DMS79 treated with DMSO at 0.1 percent for 48 hours (cell line): ENCODE data around the gene CRKL.
"Not testable (repeated sequence)": the region's sequence is repeated elsewhere in the genome, so short reads cannot be mapped to it uniquely, and the experiment has no call there.

Source experiments
- DNase-seq: peaks from one replicate; lab custom pipeline; 2025; lab: John Stamatoyannopoulos, UW

The CRKL gene, protein sequence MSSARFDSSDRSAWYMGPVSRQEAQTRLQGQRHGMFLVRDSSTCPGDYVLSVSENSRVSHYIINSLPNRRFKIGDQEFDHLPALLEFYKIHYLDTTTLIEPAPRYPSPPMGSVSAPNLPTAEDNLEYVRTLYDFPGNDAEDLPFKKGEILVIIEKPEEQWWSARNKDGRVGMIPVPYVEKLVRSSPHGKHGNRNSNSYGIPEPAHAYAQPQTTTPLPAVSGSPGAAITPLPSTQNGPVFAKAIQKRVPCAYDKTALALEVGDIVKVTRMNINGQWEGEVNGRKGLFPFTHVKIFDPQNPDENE

DNA sequence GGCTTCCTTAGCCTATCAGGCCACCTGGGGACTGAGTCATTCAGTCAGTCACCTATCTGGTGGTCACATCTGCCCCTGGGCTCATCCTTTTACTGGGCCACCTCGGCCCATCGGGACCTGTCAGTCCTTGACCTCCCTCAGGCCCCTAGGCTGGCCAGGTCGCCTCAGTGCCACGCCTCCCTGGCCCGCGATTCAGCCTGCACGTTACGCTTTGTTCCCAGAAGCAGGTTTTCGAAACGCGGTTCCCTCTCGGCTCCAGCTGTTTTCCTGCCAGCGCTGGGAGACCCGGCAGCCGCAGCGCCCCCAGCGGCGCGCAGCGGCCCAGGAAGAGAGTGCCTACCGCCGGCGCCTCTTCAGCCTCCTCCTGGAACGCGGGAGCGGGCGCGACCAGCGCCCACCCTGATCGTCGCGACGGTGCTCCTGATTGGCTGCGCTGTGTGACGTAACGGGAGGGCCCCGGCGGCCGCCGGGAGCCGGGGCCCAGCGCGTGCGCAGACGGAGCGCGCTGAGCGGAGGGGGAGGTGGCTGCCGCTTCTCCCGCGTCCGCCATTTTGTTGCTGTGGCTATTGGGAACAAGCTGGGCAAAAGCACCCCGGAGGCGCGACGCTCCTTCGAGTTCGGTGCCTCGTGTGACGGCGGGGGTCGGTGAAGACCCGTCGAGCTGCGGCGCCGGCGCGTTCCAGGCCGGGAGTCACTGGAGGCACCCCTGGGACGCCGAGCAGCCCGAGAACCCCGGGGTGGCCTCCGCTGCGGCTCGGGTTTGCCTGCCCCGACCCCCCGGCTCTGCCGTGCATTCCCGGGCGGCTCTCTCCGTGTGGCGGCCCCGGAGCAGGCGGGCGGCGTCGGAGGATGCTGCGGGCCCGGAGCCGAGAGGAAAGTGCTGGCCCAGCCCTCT, at the start of gene CRKL:
CRKL (plus strand) TSS at position 492 of the 895 bp plus-strand sequence. CDS start 528 bp downstream, outside the sequence.
- peak; percentile 79 for DNase-seq

- no peak for DNase-seq
Observed at GRCh38 chr22:20868025-20868962, 48.9 kb upstream of the CRKL start.

- no peak for DNase-seq
Observed at GRCh38 chr22:20869234-20869633, 48.0 kb upstream of the CRKL start.

- no peak for DNase-seq
Observed at GRCh38 chr22:20873214-20873613, 44.0 kb upstream of the CRKL start.

DNA sequence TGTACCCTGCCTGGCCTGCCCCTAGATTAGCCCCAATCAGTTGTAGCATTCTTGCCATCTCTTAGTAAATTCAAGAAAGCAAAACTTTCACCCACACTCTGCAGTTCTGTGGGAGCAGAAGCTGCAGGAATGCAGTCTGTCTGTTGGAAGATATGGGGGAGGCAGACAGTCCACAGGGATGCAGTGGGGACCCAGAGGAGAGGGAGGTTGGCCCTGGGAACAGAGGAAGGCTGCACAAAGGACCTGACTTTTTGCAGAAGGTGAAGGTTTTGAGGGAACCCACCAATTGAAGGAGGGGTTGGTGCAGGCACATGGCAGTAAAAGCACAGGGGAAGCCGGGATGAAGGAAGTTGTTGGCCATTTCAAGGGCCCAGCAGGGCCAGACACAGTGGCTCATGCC, 41.9 kb upstream of the CRKL start:
- no peak for DNase-seq

GRCh38 chr22:20877715-20878114, 39.5 kb upstream of the CRKL start:
- DNase-seq, result no peak

DNA sequence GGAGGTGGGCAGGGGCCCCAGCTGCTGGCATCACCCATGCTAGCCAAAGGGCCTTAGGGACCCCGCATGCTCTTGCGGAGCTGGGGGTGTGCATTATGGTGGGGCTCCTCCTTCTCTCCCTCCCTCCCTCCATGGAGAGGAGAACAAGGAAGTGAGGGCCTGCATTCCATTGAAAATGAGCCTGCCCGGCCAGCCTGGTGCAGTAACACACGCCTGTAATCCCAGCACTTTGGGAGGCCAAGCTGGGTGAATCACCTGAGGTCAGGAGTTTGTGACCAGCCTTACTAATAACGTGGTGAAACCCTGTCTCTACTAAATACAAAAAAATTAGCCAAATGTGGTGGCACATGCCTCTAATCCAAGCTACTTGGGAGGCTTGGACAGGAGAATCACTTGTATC, 36.0 kb upstream of the CRKL start:
- DNase-seq, result no peak

DNA sequence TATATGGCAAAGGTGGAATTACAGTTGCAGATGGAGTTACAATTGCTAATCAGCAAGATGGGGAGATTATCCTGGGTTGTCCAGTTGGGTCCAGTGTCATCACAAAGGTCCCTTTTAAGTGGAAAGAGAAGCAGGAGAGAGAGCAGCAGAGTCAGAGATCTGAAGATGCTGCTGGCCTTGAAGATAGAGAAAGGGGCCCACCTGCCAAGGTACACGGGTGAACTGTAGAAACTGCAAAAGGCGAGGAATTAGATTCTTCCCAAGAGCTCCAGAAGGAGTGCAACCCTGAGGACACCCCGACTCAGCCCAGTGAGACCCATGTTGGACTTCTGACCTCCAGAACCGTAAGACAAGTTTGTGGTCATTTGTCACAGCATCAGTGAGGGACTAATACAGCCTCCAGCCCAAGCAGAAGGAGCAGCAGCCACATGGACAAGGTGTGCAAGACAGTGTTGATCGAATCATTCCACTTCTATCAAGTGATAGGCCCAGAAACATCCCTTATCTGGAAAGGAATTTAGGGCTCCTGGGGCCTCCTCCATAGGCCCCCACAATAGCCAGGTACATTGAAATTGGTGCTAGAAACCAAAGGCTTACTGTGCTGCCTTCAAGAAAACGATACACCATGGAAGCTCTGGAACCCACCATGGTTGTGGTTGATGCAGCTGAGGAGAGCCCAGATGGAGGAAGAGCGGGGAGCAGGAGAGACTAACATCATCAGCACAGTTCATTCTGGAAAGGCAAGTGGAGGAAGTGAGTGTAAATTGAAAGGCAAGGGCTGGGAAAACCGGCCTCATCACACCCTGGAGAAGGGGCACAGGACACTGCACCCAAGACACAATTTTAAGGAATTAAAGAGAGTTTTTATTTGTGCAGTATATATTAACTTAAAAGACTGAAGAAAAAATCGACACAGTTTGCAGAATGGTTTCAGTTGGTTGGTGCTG, 35.1 kb upstream of the CRKL start:
- no peak for DNase-seq

DNA sequence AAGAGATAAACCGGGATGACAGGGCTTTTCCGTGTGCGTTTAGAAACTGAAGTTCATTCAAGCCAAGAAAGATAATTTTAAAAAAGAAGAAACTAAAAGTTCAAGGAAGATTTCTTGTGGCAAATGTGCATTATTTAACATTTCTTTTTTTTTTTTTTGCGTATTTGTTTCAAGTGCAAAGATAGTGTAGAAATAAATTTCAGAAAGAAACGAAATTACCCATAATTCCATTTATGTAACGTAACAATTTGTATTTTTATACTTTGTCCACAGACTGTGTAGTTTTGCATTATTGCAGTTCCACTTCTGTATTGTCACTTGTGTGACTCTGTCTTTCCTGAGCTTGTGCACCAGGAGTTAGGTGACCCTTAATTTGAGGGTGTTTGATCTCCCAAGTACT, 34.4 kb upstream of the CRKL start:
- no peak for DNase-seq

GRCh38 chr22:20884454-20884853, 32.8 kb upstream of the CRKL start:
- no peak for DNase-seq

DNA sequence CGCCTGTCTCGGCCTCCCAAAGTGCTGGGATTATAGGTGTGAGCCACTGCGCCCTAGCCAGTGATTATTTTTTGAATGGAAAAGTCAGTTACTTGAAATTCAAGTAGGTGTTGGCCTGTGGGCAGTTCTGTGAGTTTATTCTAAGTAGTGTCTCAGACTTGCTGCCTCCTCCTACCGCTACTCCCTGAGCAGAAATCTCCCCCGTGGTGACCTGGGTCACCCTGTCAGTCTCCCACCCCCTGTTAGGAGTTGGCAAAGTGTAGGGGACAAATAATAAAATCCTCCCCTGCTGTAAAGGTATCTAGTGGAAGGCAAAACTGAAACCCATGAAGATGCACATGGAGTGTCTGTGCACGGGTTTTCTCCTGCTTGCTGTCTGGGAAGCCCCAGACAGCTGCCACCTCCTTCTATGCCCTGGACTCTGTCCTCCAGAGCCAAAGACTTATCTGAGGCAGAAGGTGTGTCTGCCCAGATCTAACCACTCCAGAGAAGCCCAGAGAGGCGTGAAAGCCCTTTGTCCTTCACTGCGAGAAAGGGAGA, 32.1 kb upstream of the CRKL start:
- no peak for DNase-seq

GRCh38 chr22:20885557-20886323, 31.5 kb upstream of the CRKL start:
- no peak for DNase-seq

DNA sequence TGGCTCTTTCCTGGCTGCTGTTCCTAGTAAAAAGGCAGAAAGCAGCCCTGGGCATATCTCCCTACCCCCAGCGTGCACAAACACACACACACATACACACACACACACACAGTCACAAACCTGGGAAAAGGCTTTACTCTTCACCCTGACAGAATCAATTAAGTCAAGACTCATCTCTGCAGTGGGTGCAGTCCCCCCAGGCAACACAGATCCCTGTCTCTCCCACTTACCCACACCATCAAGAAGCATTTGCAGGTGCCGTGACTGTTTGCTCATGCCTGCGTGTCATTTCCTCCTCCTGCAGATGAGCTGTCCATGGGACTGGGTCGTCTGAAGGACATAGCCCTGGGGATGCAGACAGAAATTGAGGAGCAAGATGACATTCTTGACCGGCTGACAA, 29.8 kb upstream of the CRKL start:
- DNase-seq, result no peak

GRCh38 chr22:20889025-20889704, 28.0 kb upstream of the CRKL start:
- DNase-seq, result no peak

DNA sequence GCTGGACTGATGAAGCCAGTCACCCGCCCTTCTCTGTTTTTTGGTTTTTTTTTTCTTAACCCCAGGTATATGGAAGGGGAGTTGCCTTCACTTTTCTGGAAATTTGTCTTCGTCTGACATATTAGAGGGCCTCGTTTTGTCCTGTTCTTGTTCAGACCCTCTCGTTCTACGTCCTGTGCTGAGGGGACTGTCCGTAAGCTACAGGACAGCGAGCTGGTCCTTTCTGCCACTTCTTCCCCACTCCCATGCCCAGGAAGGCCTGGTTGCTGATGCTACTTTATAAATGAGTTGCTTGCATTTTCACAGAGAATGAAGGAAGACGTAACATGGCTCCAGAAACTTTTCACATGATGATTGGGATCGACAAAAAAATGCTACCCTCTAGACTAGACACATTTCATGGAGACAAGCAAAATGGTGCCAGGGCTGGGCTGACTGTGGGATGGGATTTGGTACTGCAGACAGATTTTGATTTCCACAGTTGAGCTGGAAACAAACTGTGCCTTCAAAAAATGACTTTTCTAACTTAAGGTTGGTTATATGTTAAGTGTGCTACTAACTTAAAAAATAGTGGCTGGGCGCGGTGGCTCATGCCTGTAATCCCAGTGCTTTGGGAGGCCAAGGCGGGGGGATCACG, 27.2 kb upstream of the CRKL start:
- DNase-seq, result no peak

DNA sequence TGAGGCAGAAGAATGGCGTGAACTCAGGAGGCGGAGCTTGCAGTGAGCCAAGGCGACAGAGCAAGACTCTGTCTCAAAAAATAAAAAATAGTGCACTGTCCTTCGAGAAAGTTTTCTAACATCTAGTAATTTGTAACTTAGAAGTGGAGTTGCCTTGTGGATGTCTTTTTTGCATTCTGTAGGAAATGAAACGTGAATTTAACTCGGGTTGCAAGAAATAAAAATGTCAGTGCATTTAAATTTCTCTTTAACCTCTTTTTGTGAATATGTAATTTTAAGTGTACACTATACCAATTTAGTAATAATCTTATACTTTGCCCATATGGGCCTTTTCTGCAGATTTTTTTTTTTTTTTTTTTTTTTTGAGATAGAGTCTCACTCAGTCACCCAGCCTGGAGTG, 26.2 kb upstream of the CRKL start:
- no peak for DNase-seq

- DNase-seq, result not testable (repeated sequence)
Observed at GRCh38 chr22:20897737-20898136, 19.5 kb upstream of the CRKL start.

- DNase-seq, result no peak
Observed at GRCh38 chr22:20899827-20900423, 17.3 kb upstream of the CRKL start.
